Forelimb muscle (tissue), 1 donor: ENCODE data around the gene WDR54. TPM values are rescaled to one million over a fixed set of nuclear protein-coding genes. Genes with fewer than 3 reads are reported as not detected.
A peak's percentile ranks its signal among the peaks of the same experiment; 100 is the strongest.
"Not testable (repeated sequence)": the region's sequence is repeated elsewhere in the genome, so short reads cannot be mapped to it uniquely, and the experiment has no call there.

Experiments used
- DNase-seq: peaks from one replicate; pipeline ENCODE4 v3.0.0-alpha.2; 2013; ENCODE audit warnings: low read depth
- polyA plus RNA-seq: library from polyadenylated mRNA; unstranded; fragments of 120-200 nt; gene quantifications from one replicate; pipeline ENCODE4 v1.2.1, GENCODE V29; 2013; ENCODE audit not compliant: insufficient read length

The WDR54 gene
- polyA plus RNA-seq, 1 donor, result 8.7 TPM

DNA sequence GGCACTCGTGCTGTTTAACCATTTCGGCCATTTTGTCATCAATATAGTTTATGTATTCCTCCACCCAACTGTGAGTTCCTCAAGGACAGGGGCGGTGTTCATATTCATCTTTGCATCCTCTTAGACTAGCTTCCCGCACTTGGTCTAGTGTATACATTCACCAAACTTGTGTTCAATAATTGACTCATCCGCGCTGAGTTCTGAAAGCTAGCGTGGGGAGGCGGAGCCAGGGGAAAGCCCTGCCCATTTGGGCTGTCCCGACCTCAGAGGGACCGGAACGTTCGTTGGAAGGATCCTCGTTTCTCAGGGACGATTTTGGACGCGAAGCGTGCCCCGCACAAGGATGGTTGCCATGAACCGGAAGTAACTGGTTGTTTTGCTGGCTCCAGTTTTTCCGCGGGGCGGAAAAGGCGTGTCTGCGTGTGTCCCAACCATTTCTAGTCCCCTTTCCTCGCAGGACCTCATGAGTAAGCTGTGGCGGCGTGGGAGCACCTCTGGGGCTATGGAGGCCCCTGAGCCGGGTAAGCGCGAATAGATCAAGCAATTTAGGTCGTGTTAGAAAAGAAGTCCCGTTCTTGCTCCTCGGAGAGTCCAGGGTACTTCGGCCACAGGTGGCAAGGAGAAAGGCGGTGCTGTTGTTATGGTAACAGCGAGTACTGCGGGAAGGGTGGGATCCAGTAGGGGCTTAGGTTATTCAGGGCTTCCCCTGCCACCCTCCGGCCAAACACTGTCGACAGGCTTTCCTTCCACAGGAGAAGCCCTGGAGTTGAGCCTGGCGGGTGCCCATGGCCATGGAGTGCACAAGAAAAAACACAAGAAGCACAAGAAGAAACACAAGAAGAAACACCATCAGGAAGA lies 33.4 kb downstream of the WDR54 start, which contains the start of gene INO80B:
Gene INO80B, plus strand, starts transcription at position 434 of the 858 bp plus-strand sequence. Its CDS starts 30 bp downstream, at position 464.
- peak; percentile 98 for DNase-seq

DNA sequence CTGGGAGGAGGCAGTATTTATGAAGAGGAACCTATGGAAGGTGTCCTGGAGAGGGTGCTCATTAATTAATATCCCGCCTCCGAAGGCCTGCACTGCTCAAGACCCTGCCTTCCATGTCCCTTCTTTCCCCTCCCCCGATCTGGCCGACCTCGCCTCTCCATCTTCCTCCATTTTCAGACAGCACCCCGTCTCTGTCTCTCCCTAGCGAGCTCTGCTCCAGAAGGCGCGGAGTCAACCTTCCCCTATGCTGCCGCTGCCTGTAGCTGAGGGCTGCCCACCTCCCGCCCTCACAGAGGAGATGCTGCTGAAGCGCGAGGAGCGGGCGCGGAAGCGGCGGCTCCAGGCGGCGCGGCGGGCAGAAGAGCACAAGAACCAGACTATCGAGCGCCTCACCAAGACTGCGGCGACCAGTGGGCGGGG lies 35.6 kb downstream of the WDR54 start:
- DNase-seq, result no peak

DNA sequence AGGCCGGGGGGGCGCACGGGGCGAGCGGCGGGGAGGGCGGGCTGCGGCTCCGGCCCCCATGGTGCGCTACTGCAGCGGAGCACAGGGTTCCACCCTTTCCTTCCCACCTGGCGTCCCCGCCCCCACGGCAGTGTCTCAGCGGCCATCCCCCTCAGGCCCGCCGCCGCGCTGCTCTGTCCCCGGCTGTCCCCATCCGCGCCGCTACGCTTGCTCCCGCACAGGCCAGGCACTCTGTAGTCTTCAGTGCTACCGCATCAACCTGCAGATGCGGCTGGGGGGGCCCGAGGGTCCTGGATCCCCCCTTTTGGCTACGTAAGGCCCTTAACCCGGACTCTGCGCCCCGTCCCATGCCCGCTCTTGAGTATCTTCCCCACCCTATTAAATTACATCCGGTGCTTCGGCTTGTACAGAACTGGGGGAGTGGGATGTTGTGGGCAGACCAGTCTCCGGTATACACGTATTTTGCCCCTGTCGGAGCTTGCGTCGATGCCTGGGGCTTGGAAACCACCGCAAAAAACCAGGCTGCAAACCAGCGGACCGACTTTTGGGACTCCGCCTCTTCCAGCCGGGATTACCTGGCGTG lies 36.1 kb downstream of the WDR54 start:
- DNase-seq, result no peak

DNA sequence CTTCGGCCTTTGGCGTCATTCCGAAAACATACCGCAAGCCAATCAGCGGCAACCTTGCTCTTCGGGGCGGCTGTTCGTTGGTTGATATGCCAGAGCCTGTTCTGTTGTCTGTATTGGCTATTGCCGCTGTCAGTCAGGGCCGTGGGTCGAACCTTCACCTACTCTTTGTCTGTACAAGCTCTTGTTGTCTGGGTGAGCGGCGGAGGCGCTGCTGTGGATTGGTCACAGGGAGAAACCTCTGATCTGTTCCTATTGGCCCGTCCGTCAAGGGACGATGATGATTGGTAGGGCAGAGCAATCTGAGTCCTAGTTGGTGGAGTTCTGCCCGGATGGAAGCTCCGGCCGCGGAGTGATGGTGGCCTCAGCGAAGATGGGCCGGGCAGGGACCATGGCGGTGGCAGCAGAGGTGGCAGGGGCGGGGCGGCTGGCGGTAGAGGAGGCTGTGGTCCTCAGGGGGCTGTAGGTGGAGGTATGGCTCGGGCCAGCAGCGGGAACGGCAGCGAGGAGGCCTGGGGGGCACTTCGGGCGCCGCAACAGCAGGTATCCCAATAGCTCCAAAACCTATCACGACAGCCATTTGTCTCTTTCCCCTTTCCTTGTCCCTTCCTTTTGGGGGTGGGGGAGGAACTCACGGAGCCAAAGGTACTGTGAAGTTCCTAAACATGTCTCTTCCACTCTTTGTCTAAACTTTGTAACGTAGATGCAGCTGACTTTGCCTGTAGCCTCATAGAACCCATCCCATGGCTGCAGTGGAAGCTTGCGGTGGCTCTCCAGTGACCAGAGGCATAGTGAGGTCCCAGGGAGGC lies 36.8 kb downstream of the WDR54 start, which contains the start of gene WBP1:
Gene WBP1, plus strand, starts transcription at position 307 of the 806 bp plus-strand sequence. Its CDS starts 165 bp downstream, at position 472.
- peak; percentile 100 for DNase-seq

DNA sequence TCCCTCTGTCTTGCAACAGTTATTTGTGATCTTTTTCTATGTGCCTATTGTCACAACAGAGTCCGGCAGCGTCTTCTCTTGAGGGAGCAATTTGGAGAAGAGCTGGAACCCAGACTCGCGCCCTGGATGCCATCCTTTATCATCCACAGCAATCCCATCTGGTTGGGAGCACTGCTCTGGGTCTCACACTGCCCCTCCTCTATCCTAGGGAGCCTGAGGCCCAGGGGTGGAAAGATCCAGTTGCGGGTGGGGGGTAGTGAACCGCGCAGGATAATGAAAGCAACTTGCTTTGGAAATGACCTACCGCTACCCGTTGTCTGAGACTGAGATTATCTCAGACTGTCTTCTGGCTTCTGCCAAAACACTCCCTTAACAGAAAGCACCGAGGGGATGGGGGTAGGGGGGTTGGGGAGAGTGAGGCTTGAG lies 37.4 kb downstream of the WDR54 start:
- no peak for DNase-seq

DNA sequence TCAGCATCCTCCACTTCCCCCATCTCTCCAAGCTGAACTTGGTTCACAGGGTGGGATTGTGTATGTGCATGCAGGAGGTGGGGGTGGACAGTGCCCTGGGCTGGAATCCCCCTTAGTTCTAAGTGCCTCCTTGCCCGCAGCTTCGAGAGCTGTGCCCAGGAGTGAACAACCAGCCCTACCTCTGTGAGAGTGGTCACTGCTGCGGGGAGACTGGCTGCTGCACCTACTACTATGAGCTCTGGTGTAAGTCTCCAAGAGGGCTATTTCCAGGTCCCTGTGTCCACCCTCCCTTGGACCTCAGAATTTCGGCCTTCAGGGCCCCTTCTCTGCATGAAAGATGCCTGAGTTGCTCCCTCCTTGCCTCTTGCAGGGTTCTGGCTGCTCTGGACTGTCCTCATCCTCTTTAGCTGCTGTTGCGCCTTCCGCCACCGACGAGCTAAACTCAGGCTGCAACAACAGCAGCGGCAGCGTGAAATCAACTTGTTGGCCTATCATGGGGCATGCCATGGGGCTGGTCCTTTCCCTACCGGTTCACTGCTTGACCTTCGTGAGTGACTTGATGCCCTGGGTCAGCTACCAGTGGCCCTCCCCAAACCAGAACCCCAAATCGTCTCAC lies 38.1 kb downstream of the WDR54 start:
- DNase-seq, result not testable (repeated sequence)

DNA sequence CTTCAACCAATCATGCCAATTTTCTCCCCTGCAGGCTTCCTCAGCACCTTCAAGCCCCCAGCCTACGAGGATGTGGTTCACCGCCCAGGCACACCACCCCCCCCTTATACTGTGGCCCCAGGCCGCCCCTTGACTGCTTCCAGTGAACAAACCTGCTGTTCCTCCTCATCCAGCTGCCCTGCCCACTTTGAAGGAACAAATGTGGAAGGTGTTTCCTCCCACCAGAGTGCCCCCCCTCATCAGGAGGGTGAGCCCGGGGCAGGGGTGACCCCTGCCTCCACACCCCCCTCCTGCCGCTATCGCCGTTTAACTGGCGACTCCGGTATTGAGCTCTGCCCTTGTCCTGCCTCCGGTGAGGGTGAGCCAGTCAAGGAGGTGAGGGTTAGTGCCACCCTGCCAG lies 38.7 kb downstream of the WDR54 start:
- not testable (repeated sequence) for DNase-seq

DNA sequence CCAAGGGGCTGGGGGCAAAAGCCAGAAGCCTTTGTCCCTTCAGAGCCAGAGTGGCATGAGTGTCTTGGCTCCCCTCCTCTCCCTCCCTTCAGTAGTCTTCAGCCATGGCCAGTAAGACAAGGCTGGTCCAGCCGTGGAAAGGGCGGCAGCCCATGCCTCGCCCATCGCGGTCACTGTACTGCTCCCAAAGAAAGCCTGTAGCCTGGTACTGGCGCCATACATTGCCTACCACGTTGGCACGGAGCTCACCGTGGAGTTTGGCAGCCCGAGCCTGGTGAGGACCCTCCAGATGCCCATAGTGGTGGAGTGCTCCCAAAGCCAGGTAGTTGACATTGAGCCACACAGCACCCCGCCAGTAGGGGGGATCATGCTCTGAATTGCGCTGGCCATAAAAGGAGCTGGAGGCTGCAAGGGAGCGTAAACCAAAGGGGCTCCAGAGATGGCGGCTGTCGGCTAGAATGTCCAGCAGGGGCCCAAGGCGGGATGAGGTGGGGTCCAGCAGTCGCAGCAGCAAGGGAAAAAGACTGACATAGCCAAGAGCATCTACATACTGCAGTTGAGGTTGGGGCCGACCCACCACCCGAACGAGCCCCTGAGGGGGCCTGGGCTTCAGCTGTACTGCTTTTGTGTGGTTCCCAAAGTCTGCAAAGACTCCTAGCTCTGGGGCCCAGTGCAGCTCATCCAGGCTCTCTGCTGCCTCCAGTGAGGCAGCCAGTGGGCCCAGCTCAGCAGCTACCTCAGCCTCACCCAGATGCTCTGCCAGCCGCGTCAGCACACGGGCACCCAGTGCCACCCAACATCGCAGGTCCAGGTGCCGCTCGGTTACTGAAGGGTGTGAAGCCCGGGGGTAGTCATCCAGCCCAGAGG lies 39.9 kb downstream of the WDR54 start:
- no peak for DNase-seq

DNA sequence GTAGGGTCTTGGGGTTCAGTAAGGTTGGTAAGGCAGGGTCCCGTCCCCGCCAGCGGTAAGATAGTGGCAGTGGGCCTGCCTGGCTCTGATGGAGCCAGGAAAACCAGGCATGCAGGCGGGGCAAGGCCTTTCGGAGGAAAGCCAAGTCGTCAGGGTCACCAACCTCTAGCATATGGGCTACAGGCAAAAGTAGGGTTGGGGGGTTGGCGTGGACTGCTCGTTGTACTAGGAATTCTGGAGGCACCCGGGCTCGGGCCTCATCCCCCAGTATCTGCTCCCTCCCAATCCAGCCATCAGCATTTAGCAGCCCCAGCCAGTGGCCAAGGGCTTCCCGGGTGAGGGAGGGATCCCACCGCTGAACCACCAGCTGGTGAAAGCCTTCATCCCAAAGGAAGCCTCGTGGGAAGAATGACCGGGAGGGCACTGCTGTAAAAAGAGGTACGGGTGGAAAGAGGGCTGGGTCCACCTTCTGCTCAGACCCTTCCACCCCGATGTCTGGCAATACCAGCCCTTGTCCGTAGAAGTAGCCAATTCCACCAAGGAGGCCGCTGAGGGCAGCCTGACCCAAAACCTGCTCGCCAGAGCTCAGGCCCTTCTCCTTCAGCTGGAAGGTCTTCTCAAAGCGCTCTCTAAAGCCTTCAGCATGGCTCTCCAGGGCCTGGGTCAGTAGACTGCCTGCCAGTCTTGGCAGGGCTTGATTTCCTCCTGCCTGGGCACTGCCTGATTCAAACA lies 40.7 kb downstream of the WDR54 start:
- DNase-seq, result no peak

DNA sequence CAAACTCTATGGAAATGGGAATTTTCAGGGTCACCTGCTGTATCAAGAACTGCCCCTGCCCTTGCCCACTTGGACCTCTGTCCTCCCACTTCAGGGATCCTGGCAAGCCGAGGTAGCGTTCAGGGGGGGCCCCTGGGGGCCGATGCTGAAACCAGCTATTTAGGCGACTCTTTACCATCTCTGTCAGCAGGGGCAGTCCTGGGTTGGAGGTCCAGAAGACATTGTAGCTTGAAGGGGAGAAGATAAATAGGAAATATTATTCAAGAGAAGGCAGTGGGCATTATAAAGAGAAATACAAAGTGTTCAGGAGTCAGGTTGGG lies 41.2 kb downstream of the WDR54 start:
- DNase-seq, result no peak

DNA sequence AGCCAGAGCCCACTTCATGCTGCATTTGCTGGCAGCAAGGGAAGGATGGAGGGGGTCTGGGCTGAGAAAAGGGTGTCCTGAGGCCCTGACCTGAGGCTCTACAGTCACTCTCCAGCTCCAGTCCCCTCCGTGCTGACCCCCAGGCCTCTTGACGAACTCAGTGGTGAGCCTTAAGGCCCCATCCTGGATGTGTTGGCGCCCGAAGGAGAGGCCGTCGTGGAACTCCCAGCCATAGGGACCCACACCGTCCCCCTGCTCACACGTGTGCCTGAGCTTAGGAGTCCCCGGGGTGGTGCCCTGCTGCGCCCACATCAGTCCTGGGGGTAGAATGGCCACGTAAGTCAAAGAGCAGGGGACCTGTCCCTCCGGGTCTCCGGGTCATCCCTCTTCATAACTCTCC lies 42.9 kb downstream of the WDR54 start:
- DNase-seq, result no peak

DNA sequence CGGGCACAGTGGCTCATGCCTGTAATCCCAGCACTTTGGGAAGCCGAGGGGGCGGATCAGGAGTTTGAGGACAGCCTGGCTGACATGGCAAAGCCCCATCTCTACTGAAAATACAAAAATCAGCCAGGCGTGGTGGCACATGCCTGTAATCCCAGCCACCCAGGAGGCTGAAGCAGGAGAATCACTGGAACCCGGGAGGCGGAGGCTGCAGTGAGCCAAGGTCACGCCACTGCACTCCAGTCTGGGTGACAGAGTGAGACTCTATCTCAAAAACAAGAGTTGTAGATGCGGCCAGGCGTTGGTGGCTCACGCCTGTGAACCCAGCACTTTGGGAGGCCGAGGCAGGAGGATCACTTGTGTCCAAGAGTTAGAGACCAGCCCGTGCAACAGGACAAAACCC lies 49.2 kb downstream of the WDR54 start:
- DNase-seq, result not testable (repeated sequence)

DNA sequence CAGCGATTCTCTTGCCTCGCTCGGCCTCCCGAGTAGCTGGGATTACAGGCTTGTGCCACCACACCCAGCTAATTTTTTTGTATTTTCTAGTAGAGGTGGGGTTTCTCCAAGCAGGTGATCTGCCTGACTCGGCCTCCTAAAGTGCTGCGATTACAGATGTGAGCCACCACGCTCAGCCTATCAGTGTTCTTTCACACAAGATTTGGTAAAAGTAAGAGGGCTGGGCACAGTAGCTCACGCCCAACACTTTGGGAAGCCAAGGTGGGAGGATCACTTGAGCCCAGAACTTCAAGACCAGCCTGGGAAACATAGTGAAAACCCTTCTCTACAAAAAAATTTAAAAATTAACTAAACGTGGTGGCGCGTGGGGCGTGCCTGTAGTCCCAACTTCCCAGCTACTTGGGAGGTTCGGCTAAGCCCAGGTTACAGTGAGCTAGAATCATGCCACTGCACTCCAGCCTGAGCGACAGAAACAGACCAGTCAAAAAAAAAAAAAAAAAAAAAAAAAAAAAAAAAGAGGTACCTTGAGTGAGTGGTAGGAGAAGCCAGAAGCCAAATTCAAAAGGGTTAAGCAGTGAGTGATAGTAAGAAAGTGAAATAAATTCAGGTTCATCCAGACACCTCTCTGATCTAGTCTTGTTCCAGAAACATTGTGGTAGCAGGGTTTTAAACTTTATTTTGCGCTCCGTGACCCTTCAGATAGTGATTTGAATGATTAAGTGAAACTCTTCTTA lies 50.0 kb downstream of the WDR54 start:
- DNase-seq, result no peak

DNA sequence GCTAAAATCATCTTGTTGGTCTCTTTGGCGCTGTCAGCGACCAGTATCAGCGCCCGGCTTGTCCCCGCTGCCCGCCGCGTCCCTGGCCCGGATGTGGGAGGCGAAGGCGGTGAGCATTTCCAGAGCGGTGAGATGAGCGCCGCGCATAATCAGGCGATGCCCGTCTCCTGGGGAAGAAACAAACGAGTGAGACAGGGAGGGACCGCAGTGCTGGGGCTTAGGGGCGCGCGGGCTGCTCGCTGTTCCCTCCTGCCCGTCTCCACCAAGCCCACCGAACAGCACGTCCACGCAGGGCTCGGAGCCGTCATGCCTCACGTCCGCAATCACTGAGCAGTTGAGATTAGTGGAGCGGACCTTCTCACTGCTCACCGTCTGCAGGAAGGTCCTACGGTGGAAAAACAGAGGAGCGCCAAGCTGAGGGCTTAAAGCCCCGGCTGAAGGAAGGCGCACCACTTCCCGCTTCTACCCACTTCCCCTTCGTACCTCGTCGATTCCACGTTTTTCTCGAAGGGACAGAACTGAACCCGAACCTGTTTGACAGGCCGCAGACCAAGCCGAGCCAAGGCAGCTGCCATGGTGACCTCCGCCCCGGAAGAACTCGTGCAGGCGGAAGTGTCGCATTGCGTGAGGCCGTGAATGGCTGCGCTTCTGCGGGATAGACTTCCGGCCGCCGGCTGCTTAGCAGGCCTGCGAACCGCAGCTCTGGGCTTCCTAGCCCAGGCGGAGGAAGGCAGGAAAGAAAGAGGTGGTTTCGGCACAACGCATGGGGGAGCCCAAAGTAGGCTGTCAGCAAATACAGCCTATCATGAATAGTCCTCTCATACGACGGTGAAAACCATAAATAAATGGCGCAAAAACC lies 50.8 kb downstream of the WDR54 start, which contains the start of gene MRPL53:
Gene MRPL53, minus strand, starts transcription at position 595 of the 859 bp plus-strand sequence. Its CDS starts 20 bp downstream, at position 575.
- DNase-seq, result peak; percentile 83

DNA sequence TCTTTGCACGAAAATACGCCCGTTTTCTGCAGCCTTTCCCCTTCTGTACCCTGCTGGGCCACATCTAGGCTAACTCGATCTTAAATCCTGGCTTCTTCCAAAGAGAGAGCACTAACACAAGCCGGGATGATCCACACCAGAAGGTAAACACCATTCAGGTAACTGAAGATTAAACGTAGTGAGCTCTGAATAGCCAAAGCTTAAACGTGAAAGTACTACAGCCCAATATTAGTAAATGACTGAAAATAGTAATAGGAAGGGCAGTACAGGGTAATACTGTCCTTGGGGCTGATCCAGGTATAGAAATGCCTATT lies 51.4 kb downstream of the WDR54 start:
- no peak for DNase-seq

DNA sequence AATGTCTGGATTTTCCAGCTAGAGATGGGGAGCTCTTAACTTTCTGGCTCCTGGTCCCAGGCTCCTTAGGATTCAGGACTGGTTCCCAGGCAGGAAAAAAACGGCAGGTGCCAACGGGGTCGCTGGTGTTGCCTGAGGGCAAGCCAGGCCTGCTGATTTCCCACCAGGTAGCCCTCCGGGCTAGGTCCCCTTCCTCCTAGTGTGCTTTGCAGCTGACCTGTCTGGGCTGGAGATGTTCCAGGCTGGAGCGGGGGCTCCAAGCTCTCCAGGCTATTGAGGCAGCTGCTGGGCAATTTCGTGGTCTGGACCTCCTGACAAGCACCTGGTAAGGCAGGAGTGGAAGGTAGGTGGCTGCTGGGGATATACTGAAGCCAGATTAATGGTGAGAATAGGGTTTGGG lies 53.0 kb downstream of the WDR54 start:
- no peak for DNase-seq

DNA sequence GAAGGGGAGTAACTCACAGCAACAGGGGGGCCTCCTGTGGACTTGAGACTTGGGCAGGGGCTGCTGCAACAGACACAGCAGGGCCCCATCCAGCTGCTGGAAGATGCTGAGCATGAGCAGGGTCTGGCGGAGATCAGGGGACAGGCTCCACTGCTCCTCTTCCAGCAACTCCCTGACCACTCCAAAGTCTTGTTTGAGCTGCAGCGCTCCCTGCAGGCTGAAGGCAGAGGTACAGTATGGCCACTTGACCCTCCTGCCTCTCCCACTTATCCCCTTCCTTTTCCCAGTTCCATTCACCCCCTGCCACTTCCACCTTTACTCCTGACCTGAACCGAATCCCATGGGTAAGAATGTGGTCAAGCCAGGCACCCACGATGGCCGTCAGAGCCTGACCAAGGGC lies 53.4 kb downstream of the WDR54 start:
- DNase-seq, result no peak
